Breast epithelium (tissue), 4 donors: ENCODE data around the gene RBM7. TPM values are rescaled to one million over a fixed set of nuclear protein-coding genes. Genes with fewer than 3 reads are reported as not detected.

ENCODE experiments used
- DNase-seq, 2 donors: peaks; one replicate each; pipeline ENCODE4 v3.0.0-alpha.2; 2019; ENCODE audit warnings: low spot score in 2 of 2
- H3K27ac ChIP-seq, 2 donors: fragments of 200-600 bp; sonication (generic) in 1 of 2; one replicate each; pipeline ENCODE4 v1.5.1; 2016 to 2019; ENCODE audit warnings: mild to moderate bottlenecking in 1 of 2
- H3K27me3 ChIP-seq, 2 donors: fragments of 200-600 bp; sonication (generic) in 1 of 2; one replicate each; pipeline versions ENCODE4 v1.5.1 to v1.6.0; 2017 to 2019; ENCODE audit warnings: control low read depth in 1 of 2, mild to moderate bottlenecking in 1 of 2
- H3K36me3 ChIP-seq: fragments of 200-600 bp; one replicate; pipeline ENCODE4 v1.5.1; 2019
- H3K4me1 ChIP-seq, 2 donors: fragments of 200-600 bp; sonication (generic); one replicate each; pipeline ENCODE4 v1.5.1; 2016 to 2019; ENCODE audit warnings: control low read depth in 1 of 2
- H3K4me3 ChIP-seq, 3 donors: fragments of 200-600 bp; sonication (generic); 1 replicate in 2 of 3; 2 replicates in 1 of 3; pipeline ENCODE4 v1.5.1; 2016 to 2019; ENCODE audit warnings: mild to moderate bottlenecking in 3 of 3, moderate library complexity in 2 of 3
- H3K9me3 ChIP-seq, 2 donors: fragments of 200-600 bp; sonication (generic) in 1 of 2; one replicate each; pipeline ENCODE4 v1.5.1; 2016 to 2019; ENCODE audit warnings: control low read depth in 1 of 2
- CTCF ChIP-seq, 3 donors: fragments of 450-650 bp; IDR thresholded peaks; one replicate each; pipeline ENCODE4 v1.5.1; 2016 to 2017; ENCODE audit warnings: antibody characterized with exemption in 3 of 3, mild to moderate bottlenecking in 3 of 3, moderate library complexity in 3 of 3
- POLR2A ChIP-seq: fragments of 450-650 bp; IDR thresholded peaks from one replicate; pipeline ENCODE4 v1.6.1; 2016; ENCODE audit warnings: antibody characterized with exemption, mild to moderate bottlenecking, moderate library complexity
- POLR2AphosphoS5 ChIP-seq, 3 donors: sonication (generic); formaldehyde crosslinking; IDR thresholded peaks; one replicate each; pipeline ENCODE4 v1.6.1; 2017; ENCODE audit warnings: antibody characterized with exemption in 3 of 3
- intact Hi-C: fragments of 100-400 bp; cut with DNase I; formaldehyde crosslinking; loops from one replicate; pipeline ENCODE4 v1.15.1; 2023; ENCODE audit warnings: low total_unique reads
- total RNA-seq, 3 donors: library from RNA; depleted of rRNA; stranded (reverse); fragments of >200 nt; gene quantifications; one replicate each; pipeline ENCODE4 v1.1.0, GENCODE V29; 2016

The RBM7 gene
- total RNA-seq = 10 to 100 TPM; 14.7 to 29.7 (median 25.2) TPM

- DNase-seq = peak; percentile 96
- H3K27ac ChIP-seq = peak within 1 kb of the TSS; percentile 98 to 99
- peak; percentile 89 to 99 (median 97) for TF ChIP-seq POLR2AphosphoS5 (IDR thresholded peaks at IDR 0.05)
- TF ChIP-seq POLR2A = peak; percentile 94
- peak in 1 of 3 donors; percentile 31 for TF ChIP-seq CTCF (IDR thresholded peaks at IDR 0.05)
- H3K9me3 ChIP-seq = no peaks in the 10 kb centered on the region
- no peaks in the 10 kb centered on the region for H3K36me3 ChIP-seq
- H3K4me3 ChIP-seq = peak within 1 kb of the TSS; percentile 56 to 71 (median 70)
- intact Hi-C loops = no loop called here
- no peaks in the 10 kb centered on the region for H3K4me1 ChIP-seq
- H3K27me3 ChIP-seq = no peaks in the 10 kb centered on the region
Measured at GRCh38 chr11:114400216-114400914, at the start of gene RBM7, which contains the start of gene C11orf71. Gene RBM7, plus strand, starts transcription at chr11:114400666. Its CDS starts 6 bp downstream, at chr11:114400672. Gene C11orf71, minus strand, starts transcription at chr11:114400511. Its CDS starts 180 bp downstream, at chr11:114400331.

- no peak overlapping the region for H3K27ac ChIP-seq
- intact Hi-C loops = no loop called here
- no peaks in the 10 kb centered on the region for H3K9me3 ChIP-seq
- H3K27me3 ChIP-seq = no peaks in the 10 kb centered on the region
- no peak for TF ChIP-seq CTCF (IDR thresholded peaks at IDR 0.05)
- TF ChIP-seq POLR2AphosphoS5 (IDR thresholded peaks at IDR 0.05) = no peak
- TF ChIP-seq POLR2A = no peak
- H3K4me1 ChIP-seq = no peaks in the 10 kb centered on the region
- no peaks in the 10 kb centered on the region for H3K36me3 ChIP-seq
- DNase-seq = no peak
- no peak overlapping the region for H3K4me3 ChIP-seq
Measured at GRCh38 chr11:114353443-114353842, 47.0 kb upstream of the RBM7 start.

- Histone ChIP-seq H3K4me1 (no peaks in the 10 kb centered on the region), H3K36me3 (no peaks in the 10 kb centered on the region), H3K27ac (no peak overlapping the region), H3K27me3 (no peaks in the 10 kb centered on the region), H3K4me3 (no peak overlapping the region), H3K9me3 (no peaks in the 10 kb centered on the region)
- intact Hi-C loops = no loop called here
- TF ChIP-seq POLR2AphosphoS5 (IDR thresholded peaks at IDR 0.05) (no peak), CTCF (IDR thresholded peaks at IDR 0.05) (no peak), POLR2A (no peak)
- no peak for DNase-seq
Measured at GRCh38 chr11:114354076-114354475, 46.4 kb upstream of the RBM7 start.

GRCh38 chr11:114358716-114359115 is 41.8 kb upstream of the RBM7 start:
- intact Hi-C loops = no loop called here
- peak overlapping the region in 1 of 2 donors; percentile 14 for H3K27ac ChIP-seq
- H3K4me3 ChIP-seq = no peak overlapping the region
- H3K36me3 ChIP-seq = no peaks in the 10 kb centered on the region
- H3K27me3 ChIP-seq = no peaks in the 10 kb centered on the region
- H3K4me1 ChIP-seq = no peaks in the 10 kb centered on the region
- H3K9me3 ChIP-seq = no peaks in the 10 kb centered on the region
- peak in 1 of 2 donors; percentile 31 for DNase-seq
- TF ChIP-seq POLR2AphosphoS5 (IDR thresholded peaks at IDR 0.05) (no peak), CTCF (IDR thresholded peaks at IDR 0.05) (no peak), POLR2A (no peak)

- intact Hi-C loops = no loop called here
- H3K27me3 ChIP-seq = no peaks in the 10 kb centered on the region
- H3K4me1 ChIP-seq = no peaks in the 10 kb centered on the region
- TF ChIP-seq CTCF (IDR thresholded peaks at IDR 0.05) (no peak), POLR2AphosphoS5 (IDR thresholded peaks at IDR 0.05) (no peak), POLR2A (no peak)
- H3K9me3 ChIP-seq = no peaks in the 10 kb centered on the region
- no peak overlapping the region for H3K4me3 ChIP-seq
- no peak for DNase-seq
- no peaks in the 10 kb centered on the region for H3K36me3 ChIP-seq
- H3K27ac ChIP-seq = no peak overlapping the region
Measured at GRCh38 chr11:114359342-114359741, 41.1 kb upstream of the RBM7 start.
